ENCODE results near the gene MYLK.

MYLK gene

GRCh38 chr3:123571973-123572365 is 312.2 kb downstream of the MYLK start:
- no peak for DNase-seq

GRCh38 chr3:123571264-123571972 is 312.7 kb downstream of the MYLK start:
- no peak for DNase-seq

- no peak for DNase-seq
These were observed 315.3 kb downstream of the MYLK start for GRCh38 chr3:123568875-123569274.

- no peak for DNase-seq
These were observed 316.1 kb downstream of the MYLK start for GRCh38 chr3:123568034-123568433.

- no peak for DNase-seq
These were observed 320.1 kb downstream of the MYLK start for GRCh38 chr3:123564056-123564455.

- DNase-seq = no peak
These were observed 321.6 kb downstream of the MYLK start for GRCh38 chr3:123562547-123562946.

- DNase-seq = no peak
These were observed 322.9 kb downstream of the MYLK start for GRCh38 chr3:123561188-123561587.
